ENCODE data around the gene XPO4. TPM values are rescaled to one million over a fixed set of nuclear protein-coding genes. Genes with fewer than 3 reads are reported as not detected.

The XPO4 gene
- total and polyA plus RNA-seq, 2 donors (not counting 1 experiment from before 2014, with no cell fraction given) = 10.5 to 17.2 TPM

- H3K27me3 ChIP-seq (ENCODE audit: control insufficient read depth, insufficient read depth, low read length) = no peaks in the 10 kb centered on the region
- DNase-seq (ENCODE audit: low read depth in 2 of 2) = no peak
- H3K9ac ChIP-seq (ENCODE audit: insufficient read depth, low read length) = no peak overlapping the region
- H3K9me3 ChIP-seq (ENCODE audit: control insufficient read depth, insufficient read depth, low read depth, low read length) = no peaks in the 10 kb centered on the region
- H3K36me3 ChIP-seq (ENCODE audit: control insufficient read depth, insufficient read depth, low read length) = no peaks in the 10 kb centered on the region
- H3K4me1 ChIP-seq (ENCODE audit: control insufficient read depth, extremely low read depth, insufficient read depth, low read length) = peaks cover 8% of the 10 kb centered on the region
- no peak for TF ChIP-seq CTCF (conservative IDR thresholded peaks at IDR 0.05 in 1 of 2, IDR thresholded peaks at IDR 0.05 in 1 of 2; ENCODE audit: low read depth in 1 of 2, low read length in 2 of 2)
- no peak for TF ChIP-seq EZH2 (IDR thresholded peaks at IDR 0.05; ENCODE audit: low read length, missing control alignments)
- no peak overlapping the region for H2AFZ ChIP-seq (ENCODE audit: low read length)
- H3K4me2 ChIP-seq (ENCODE audit: extremely low read depth, insufficient read depth, low read length) = no peak overlapping the region
- H3K79me2 ChIP-seq (ENCODE audit: control insufficient read depth, insufficient read depth, low read length) = no peaks in the 10 kb centered on the region
- H4K20me1 ChIP-seq (ENCODE audit: control insufficient read depth, extremely low read depth, insufficient read depth, low read length) = no peaks in the 10 kb centered on the region
- H3K27ac ChIP-seq (ENCODE audit: insufficient read depth, low read length) = no peak overlapping the region
- no peak overlapping the region for H3K4me3 ChIP-seq (replicated peaks in 1 of 4; ENCODE audit: control extremely low read depth in 1 of 4, insufficient read depth in 1 of 4, low read depth in 3 of 4, low read length in 4 of 4)
Measured at GRCh38 chr13:20819715-20820114, 82.8 kb downstream of the XPO4 start.

- DNase-seq (ENCODE audit: low read depth in 2 of 2) = peak in 1 of 2 donors; percentile 21
- Histone ChIP-seq H3K79me2 (ENCODE audit: control insufficient read depth, insufficient read depth, low read length) (no peaks in the 10 kb centered on the region), H3K9me3 (ENCODE audit: control insufficient read depth, insufficient read depth, low read depth, low read length) (no peaks in the 10 kb centered on the region), H2AFZ (ENCODE audit: low read length) (no peak overlapping the region), H4K20me1 (ENCODE audit: control insufficient read depth, extremely low read depth, insufficient read depth, low read length) (no peaks in the 10 kb centered on the region), H3K27me3 (ENCODE audit: control insufficient read depth, insufficient read depth, low read length) (no peaks in the 10 kb centered on the region), H3K9ac (ENCODE audit: insufficient read depth, low read length) (no peak overlapping the region), H3K27ac (ENCODE audit: insufficient read depth, low read length) (no peak overlapping the region), H3K4me3 (replicated peaks in 1 of 4; ENCODE audit: control extremely low read depth in 1 of 4, insufficient read depth in 1 of 4, low read depth in 3 of 4, low read length in 4 of 4) (no peak overlapping the region), H3K4me2 (ENCODE audit: extremely low read depth, insufficient read depth, low read length) (no peak overlapping the region), H3K4me1 (ENCODE audit: control insufficient read depth, extremely low read depth, insufficient read depth, low read length) (peaks cover 16% of the 10 kb centered on the region), H3K36me3 (ENCODE audit: control insufficient read depth, insufficient read depth, low read length) (no peaks in the 10 kb centered on the region)
- TF ChIP-seq EZH2 (IDR thresholded peaks at IDR 0.05; ENCODE audit: low read length, missing control alignments) (no peak), CTCF (conservative IDR thresholded peaks at IDR 0.05 in 1 of 2, IDR thresholded peaks at IDR 0.05 in 1 of 2; ENCODE audit: low read depth in 1 of 2, low read length in 2 of 2) (no peak)
Measured at GRCh38 chr13:20815464-20815863, 87.1 kb downstream of the XPO4 start.

GRCh38 chr13:20814224-20814910 lies 88.2 kb downstream of the XPO4 start:
- Histone ChIP-seq H3K9me3 (ENCODE audit: control insufficient read depth, insufficient read depth, low read depth, low read length) (no peaks in the 10 kb centered on the region), H3K4me2 (ENCODE audit: extremely low read depth, insufficient read depth, low read length) (peak overlapping the region; percentile 96), H3K79me2 (ENCODE audit: control insufficient read depth, insufficient read depth, low read length) (no peaks in the 10 kb centered on the region), H3K4me3 (replicated peaks in 1 of 4; ENCODE audit: control extremely low read depth in 1 of 4, insufficient read depth in 1 of 4, low read depth in 3 of 4, low read length in 4 of 4) (peak overlapping the region in 3 of 4 experiments; percentile 15 to 59 (median 44)), H3K36me3 (ENCODE audit: control insufficient read depth, insufficient read depth, low read length) (no peaks in the 10 kb centered on the region), H3K27ac (ENCODE audit: insufficient read depth, low read length) (peak overlapping the region; percentile 75), H3K9ac (ENCODE audit: insufficient read depth, low read length) (no peak overlapping the region), H3K4me1 (ENCODE audit: control insufficient read depth, extremely low read depth, insufficient read depth, low read length) (peaks cover 16% of the 10 kb centered on the region), H2AFZ (ENCODE audit: low read length) (no peak overlapping the region), H4K20me1 (ENCODE audit: control insufficient read depth, extremely low read depth, insufficient read depth, low read length) (no peaks in the 10 kb centered on the region), H3K27me3 (ENCODE audit: control insufficient read depth, insufficient read depth, low read length) (no peaks in the 10 kb centered on the region)
- no peak for TF ChIP-seq CTCF (conservative IDR thresholded peaks at IDR 0.05 in 1 of 2, IDR thresholded peaks at IDR 0.05 in 1 of 2; ENCODE audit: low read depth in 1 of 2, low read length in 2 of 2)
- TF ChIP-seq EZH2 (IDR thresholded peaks at IDR 0.05; ENCODE audit: low read length, missing control alignments) = no peak
- DNase-seq (ENCODE audit: low read depth in 2 of 2) = peak; percentile 95 to 96
